Fibroblast of skin of abdomen (primary cell): ENCODE data around the gene REG1B.
"Not testable (repeated sequence)": the region's sequence is repeated elsewhere in the genome, so short reads cannot be mapped to it uniquely, and the experiment has no call there.

Source experiments
- DNase-seq: peaks from one replicate; pipeline ENCODE4 v3.0.0-alpha.2; 2013

REG1B gene

DNA sequence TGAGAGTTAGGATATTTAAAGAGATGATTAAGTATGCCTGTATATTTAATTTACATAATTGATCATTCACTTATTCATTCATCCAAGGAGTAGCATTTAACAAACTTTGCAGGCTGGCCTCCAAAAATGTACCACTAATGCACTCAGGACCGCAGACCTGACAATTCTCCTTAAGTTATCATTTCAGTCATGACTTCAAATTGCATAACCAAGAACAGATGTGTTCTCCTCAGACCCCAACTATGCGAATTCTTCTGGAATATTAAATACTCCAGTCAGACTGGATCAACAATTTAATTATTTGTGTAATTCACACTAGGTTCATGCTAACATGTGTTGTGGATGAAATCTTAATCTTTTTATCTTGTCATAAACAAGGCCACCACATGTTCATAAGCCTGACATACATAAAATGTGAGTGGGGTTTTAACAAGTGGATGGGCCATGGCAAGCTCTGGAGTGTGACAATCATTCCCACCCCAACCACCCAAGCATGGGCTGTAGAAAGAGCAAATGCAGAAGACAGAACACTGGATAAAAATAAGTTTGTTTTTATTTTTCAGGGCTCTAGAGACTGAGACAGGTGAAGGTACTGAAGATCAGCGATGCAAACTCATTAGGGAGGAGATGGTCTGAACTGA lies 3.2 kb downstream of the REG1B start:
- no peak for DNase-seq

DNA sequence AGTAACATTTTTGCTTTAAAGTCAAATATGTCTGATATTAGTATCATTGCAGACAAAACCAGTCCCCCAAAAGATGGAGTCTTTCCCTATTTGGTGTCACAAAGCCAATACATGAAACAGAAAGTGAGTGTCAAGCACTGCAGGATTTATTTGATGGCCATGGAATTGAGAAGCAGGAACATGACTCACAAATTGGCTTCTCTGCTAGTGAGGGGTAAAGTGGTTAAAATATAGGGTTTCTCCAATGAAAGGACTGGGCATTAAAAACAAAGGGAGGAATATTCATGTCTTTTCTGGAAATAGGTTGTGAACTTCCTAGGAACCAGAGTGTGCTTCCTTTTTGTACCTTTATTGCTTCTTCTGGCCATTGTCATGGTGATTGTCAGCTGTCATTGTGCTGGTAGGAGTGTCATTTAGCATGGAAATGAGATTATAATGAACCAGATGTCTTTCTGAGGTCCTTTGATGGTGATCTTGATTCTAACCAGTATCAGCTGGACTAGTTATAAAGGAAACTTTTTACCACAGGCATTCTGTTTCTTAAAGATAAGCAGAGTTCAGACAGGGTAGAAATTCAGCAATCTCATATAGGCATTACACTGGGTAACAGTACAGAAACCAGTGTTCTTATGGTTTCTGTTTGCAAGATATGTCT lies 4.1 kb downstream of the REG1B start:
- no peak for DNase-seq

DNA sequence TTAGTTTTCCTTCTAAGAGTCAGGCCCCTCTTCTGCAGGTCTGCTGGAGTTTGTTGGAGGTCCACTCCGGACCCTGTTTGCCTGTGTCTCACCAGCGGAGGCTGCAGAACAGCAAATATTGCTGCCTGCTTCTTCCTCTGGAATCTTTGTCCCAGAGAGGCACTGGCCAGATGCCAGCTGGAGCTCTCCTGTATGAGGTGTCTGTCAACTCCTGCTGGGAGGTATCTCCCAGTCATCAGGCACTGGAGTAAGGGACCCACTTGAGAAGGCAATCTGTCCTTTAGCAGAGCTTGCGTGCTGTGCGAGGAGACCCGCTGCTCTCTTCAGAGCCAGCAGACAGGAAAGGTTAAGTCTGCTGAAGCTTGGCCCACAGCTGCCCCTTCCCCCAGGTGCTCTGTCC lies 4.8 kb downstream of the REG1B start:
- DNase-seq = no peak

DNA sequence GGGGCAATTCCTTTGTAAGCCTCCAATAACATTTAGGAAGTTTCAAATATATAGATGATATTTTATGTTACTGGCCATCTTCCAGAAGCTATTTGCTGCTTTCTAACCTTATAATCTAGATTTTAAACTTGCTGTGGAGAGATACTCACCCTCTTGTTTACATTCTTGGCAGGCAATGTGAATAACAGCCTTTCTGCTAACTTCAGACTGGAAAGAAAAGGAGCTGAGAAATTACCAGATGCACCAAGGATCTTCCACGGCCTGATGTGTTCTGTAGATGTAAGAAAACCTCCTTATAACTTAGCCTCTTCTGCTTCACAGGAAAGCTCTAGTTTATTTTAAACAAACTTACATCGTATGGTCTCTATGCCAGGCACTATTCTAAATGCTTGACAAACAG lies 16.7 kb downstream of the REG1B start:
- no peak for DNase-seq

DNA sequence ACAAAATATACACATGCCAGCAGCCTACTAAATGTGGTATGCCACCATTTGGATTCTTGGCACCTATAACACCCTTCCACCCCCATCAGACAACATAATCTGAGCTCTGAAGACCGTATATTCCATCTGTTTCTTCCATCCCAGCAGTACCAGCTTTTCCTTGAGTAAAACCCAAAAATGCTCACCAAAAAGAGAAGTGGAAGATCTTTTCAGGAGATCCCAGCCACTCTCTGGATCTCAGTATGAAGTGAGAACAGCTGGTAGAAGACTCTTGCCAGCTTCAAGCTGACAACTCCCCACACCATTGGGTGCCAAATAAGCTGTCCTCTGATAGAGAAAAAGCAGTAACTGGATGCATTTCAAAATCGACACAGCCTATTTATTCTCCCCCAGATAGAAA lies 22.6 kb downstream of the REG1B start:
- DNase-seq = no peak

DNA sequence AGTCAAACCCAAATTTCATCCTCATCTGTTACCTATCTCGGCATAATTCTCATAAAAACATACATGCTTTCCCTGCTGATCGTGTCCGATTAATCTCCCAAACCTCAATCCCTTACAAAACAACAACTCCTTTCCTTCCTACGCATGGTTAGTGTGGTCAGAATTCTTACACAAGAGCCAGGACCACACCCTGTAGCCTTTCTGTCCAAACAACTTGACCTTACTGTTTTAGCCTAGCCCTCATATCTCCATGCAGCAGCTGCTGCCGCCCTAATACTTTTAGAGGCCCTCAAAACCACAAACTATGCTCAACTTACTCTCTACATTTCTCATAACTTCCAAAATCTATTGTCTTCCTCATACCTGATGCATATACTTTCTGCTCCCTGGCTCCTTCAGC lies 33.0 kb downstream of the REG1B start:
- not testable (repeated sequence) for DNase-seq

DNA sequence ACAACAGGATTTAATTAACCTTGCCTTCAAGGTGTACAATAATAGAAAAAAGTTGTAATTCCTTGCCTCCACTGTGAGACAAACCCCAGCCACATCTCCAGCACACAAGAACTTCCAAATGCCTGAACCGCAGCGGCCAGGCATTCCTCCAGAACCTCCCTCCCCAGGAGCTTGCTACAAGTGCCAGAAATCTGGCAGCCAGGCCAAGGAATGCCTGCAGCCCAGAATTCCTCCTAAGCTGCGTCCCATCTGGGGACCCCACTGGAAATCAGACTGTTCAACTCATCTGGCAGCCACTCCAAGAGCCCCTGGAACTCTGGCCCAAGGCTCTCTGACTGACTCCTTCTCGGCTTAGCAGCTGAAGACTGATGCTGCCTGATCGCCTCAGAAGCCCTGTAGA lies 34.3 kb downstream of the REG1B start:
- DNase-seq = not testable (repeated sequence)

DNA sequence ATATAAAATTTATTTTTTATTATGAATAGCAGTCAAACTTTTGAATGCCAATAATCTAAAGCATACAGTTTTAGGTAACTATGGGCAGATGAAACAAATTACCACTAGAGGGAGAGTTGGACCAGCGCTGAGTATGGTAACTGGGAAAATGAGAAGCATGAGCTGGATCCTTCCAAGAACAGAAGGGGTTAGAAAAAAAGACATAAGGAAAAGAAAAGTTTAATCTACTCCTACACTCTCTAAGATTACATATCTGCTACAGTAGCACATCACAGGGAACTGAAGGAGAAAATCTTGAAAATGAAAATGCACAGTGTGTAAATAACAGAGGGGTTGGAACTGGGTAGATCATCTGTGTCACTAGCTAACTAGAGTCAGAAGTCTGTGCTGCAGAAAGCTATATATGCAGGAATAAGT lies 46.8 kb downstream of the REG1B start:
- DNase-seq = no peak

DNA sequence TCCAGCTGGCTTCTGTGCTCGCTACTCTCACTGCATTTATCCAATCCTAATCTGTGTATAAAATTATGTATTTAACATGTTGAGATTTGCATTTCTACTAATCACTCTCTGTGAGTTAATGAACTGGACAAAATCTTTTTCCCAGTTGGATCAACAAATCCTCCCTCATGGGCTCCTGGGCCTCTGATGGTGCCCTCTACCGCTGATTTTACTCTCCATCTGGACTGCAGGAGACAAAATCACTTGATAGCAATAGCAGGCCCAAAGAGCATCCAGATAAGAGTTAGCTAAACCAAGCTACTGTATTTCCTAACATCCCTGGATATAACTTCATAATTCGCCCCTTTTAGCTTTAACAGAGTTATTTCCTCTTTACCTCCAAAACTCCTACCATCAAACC lies 47.8 kb downstream of the REG1B start:
- no peak for DNase-seq
